ENCODE results near the gene ALDH1A3. TPM values are rescaled to one million over a fixed set of nuclear protein-coding genes. Genes with fewer than 3 reads are reported as not detected.

ALDH1A3 gene
- total RNA-seq, 1 experiment from 2014 or later, result 14.0 TPM

DNA sequence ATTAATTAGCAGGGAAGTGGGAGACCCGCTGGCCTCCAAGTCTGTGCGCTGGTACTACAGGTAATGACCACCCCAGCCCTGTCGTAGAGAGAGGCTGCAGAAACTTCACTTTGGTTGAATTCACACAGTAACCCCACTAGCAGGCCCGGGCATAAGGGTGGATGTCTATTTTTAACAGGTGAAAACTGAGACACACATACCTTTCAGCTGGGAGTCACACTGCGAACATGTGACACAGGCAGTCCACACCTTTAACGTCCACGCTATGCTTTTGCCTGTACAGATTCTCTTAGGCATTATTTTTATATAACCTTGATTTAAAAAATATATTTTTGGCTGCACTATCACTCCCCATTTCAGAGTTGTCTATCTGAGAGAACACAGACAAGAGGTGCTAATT is 43.4 kb downstream of the ALDH1A3 start:
- peaks cover 49% of the 10 kb centered on the region for H3K27me3 Mint-ChIP-seq (ENCODE audit: low read depth)
- POLR2A ChIA-PET, result interaction anchor here (0.6 kb wide), 1 partner anchor 57 kb away, joined by 9 read pairs; no protein-coding TSS in a partner anchor

DNA sequence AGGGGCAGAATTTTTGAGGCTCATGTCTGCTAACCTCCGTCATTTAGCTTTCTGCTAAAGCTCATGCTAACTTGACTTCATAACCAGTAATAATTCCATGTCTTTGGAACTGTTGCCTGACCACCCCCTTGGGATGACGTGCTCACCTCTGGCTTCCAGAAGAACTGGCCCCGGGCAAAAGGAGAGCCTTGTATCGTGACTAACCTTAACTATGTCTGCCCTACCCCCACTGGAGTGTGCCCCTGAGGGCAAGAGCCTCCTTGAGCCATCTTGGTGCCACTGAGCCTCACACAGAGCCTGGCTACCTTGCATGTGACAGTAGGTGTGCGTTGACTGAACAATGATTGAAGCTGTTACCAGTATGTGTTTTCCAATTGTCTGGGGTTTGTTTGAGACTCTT is 44.3 kb downstream of the ALDH1A3 start:
- CTCF ChIA-PET, result interaction anchor here (0.6 to 1.3 kb wide), 3 partner anchors 51 to 313 kb away, joined by 3 to 5 read pairs (median 3); no protein-coding TSS in a partner anchor
- Mint-ChIP-seq H3K4me3 (no peak overlapping the region), H3K9me3 (no peaks in the 10 kb centered on the region), H3K4me1 (peaks cover 7% of the 10 kb centered on the region), H3K36me3 (no peaks in the 10 kb centered on the region), H3K27ac (no peak overlapping the region), H3K27me3 (ENCODE audit: low read depth) (peaks cover 41% of the 10 kb centered on the region)
- DNase-seq (ENCODE audit: low spot score) (no peak), ATAC-seq (no peak)
- POLR2A ChIA-PET, result no interaction called here
- TF ChIP-seq GABPB1 (CRISPR knock-in tag; IDR thresholded peaks at IDR 0.05) (no peak), SOX15 (CRISPR knock-in tag; IDR thresholded peaks at IDR 0.05) (no peak), TEAD4 (CRISPR knock-in tag; IDR thresholded peaks at IDR 0.05) (no peak), CREM (CRISPR knock-in tag; IDR thresholded peaks at IDR 0.05) (no peak), RORB (CRISPR knock-in tag; IDR thresholded peaks at IDR 0.05) (no peak)
- TF ChIP-seq, protein P1, sequence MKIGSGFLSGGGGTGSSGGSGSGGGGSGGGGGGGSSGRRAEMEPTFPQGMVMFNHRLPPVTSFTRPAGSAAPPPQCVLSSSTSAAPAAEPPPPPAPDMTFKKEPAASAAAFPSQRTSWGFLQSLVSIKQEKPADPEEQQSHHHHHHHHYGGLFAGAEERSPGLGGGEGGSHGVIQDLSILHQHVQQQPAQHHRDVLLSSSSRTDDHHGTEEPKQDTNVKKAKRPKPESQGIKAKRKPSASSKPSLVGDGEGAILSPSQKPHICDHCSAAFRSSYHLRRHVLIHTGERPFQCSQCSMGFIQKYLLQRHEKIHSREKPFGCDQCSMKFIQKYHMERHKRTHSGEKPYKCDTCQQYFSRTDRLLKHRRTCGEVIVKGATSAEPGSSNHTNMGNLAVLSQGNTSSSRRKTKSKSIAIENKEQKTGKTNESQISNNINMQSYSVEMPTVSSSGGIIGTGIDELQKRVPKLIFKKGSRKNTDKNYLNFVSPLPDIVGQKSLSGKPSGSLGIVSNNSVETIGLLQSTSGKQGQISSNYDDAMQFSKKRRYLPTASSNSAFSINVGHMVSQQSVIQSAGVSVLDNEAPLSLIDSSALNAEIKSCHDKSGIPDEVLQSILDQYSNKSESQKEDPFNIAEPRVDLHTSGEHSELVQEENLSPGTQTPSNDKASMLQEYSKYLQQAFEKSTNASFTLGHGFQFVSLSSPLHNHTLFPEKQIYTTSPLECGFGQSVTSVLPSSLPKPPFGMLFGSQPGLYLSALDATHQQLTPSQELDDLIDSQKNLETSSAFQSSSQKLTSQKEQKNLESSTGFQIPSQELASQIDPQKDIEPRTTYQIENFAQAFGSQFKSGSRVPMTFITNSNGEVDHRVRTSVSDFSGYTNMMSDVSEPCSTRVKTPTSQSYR (CRISPR knock-in tag; IDR thresholded peaks at IDR 0.05), result no peak
- TF ChIP-seq, protein P2, sequence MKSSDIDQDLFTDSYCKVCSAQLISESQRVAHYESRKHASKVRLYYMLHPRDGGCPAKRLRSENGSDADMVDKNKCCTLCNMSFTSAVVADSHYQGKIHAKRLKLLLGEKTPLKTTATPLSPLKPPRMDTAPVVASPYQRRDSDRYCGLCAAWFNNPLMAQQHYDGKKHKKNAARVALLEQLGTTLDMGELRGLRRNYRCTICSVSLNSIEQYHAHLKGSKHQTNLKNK (CRISPR knock-in tag; IDR thresholded peaks at IDR 0.05), result no peak
- TF ChIP-seq, protein P3, sequence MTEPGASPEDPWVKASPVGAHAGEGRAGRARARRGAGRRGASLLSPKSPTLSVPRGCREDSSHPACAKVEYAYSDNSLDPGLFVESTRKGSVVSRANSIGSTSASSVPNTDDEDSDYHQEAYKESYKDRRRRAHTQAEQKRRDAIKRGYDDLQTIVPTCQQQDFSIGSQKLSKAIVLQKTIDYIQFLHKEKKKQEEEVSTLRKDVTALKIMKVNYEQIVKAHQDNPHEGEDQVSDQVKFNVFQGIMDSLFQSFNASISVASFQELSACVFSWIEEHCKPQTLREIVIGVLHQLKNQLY (CRISPR knock-in tag; IDR thresholded peaks at IDR 0.05), result no peak
- TF ChIP-seq, protein P4, sequence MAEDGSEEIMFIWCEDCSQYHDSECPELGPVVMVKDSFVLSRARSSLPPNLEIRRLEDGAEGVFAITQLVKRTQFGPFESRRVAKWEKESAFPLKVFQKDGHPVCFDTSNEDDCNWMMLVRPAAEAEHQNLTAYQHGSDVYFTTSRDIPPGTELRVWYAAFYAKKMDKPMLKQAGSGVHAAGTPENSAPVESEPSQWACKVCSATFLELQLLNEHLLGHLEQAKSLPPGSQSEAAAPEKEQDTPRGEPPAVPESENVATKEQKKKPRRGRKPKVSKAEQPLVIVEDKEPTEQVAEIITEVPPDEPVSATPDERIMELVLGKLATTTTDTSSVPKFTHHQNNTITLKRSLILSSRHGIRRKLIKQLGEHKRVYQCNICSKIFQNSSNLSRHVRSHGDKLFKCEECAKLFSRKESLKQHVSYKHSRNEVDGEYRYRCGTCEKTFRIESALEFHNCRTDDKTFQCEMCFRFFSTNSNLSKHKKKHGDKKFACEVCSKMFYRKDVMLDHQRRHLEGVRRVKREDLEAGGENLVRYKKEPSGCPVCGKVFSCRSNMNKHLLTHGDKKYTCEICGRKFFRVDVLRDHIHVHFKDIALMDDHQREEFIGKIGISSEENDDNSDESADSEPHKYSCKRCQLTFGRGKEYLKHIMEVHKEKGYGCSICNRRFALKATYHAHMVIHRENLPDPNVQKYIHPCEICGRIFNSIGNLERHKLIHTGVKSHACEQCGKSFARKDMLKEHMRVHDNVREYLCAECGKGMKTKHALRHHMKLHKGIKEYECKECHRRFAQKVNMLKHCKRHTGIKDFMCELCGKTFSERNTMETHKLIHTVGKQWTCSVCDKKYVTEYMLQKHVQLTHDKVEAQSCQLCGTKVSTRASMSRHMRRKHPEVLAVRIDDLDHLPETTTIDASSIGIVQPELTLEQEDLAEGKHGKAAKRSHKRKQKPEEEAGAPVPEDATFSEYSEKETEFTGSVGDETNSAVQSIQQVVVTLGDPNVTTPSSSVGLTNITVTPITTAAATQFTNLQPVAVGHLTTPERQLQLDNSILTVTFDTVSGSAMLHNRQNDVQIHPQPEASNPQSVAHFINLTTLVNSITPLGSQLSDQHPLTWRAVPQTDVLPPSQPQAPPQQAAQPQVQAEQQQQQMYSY (CRISPR knock-in tag; IDR thresholded peaks at IDR 0.05), result no peak

More for the DNA sequence above, 43.4 kb downstream of the ALDH1A3 start:
- DNase-seq (ENCODE audit: low spot score), result no peak
- TF ChIP-seq NR3C1 (CRISPR knock-in tag; conservative IDR thresholded peaks at IDR 0.05; ENCODE audit: low read depth) (no peak), EMX1 (CRISPR knock-in tag; IDR thresholded peaks at IDR 0.05) (no peak), JUN (CRISPR knock-in tag; IDR thresholded peaks at IDR 0.05) (no peak), RELA (CRISPR knock-in tag; IDR thresholded peaks at IDR 0.05; ENCODE audit: borderline replicate concordance) (no peak), NR1H2 (CRISPR knock-in tag; IDR thresholded peaks at IDR 0.05) (no peak), SP1 (CRISPR knock-in tag; conservative IDR thresholded peaks at IDR 0.05) (no peak)
- TF ChIP-seq, protein P5, sequence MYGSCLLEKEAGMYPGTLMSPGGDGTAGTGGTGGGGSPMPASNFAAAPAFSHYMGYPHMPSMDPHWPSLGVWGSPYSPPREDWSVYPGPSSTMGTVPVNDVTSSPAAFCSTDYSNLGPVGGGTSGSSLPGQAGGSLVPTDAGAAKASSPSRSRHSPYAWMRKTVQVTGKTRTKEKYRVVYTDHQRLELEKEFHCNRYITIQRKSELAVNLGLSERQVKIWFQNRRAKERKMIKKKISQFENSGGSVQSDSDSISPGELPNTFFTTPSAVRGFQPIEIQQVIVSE (CRISPR knock-in tag; IDR thresholded peaks at IDR 0.05; ENCODE audit: borderline replicate concordance), result no peak
- TF ChIP-seq, protein P6, sequence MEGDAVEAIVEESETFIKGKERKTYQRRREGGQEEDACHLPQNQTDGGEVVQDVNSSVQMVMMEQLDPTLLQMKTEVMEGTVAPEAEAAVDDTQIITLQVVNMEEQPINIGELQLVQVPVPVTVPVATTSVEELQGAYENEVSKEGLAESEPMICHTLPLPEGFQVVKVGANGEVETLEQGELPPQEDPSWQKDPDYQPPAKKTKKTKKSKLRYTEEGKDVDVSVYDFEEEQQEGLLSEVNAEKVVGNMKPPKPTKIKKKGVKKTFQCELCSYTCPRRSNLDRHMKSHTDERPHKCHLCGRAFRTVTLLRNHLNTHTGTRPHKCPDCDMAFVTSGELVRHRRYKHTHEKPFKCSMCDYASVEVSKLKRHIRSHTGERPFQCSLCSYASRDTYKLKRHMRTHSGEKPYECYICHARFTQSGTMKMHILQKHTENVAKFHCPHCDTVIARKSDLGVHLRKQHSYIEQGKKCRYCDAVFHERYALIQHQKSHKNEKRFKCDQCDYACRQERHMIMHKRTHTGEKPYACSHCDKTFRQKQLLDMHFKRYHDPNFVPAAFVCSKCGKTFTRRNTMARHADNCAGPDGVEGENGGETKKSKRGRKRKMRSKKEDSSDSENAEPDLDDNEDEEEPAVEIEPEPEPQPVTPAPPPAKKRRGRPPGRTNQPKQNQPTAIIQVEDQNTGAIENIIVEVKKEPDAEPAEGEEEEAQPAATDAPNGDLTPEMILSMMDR (IDR thresholded peaks at IDR 0.05), result no peak
- TF ChIP-seq, protein P7, sequence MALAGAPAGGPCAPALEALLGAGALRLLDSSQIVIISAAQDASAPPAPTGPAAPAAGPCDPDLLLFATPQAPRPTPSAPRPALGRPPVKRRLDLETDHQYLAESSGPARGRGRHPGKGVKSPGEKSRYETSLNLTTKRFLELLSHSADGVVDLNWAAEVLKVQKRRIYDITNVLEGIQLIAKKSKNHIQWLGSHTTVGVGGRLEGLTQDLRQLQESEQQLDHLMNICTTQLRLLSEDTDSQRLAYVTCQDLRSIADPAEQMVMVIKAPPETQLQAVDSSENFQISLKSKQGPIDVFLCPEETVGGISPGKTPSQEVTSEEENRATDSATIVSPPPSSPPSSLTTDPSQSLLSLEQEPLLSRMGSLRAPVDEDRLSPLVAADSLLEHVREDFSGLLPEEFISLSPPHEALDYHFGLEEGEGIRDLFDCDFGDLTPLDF (CRISPR knock-in tag; IDR thresholded peaks at IDR 0.05), result no peak
- TF ChIP-seq, protein P1 (CRISPR knock-in tag; IDR thresholded peaks at IDR 0.05), result no peak
- TF ChIP-seq, protein P8, sequence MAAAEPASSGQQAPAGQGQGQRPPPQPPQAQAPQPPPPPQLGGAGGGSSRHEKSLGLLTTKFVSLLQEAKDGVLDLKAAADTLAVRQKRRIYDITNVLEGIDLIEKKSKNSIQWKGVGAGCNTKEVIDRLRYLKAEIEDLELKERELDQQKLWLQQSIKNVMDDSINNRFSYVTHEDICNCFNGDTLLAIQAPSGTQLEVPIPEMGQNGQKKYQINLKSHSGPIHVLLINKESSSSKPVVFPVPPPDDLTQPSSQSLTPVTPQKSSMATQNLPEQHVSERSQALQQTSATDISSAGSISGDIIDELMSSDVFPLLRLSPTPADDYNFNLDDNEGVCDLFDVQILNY (CRISPR knock-in tag; IDR thresholded peaks at IDR 0.05), result no peak
- H3K9me3 Mint-ChIP-seq, result no peaks in the 10 kb centered on the region
- no peak overlapping the region for H3K27ac Mint-ChIP-seq
- H3K4me3 Mint-ChIP-seq, result no peak overlapping the region
- no peak for ATAC-seq
- no peaks in the 10 kb centered on the region for H3K36me3 Mint-ChIP-seq
- peaks cover 5% of the 10 kb centered on the region for H3K4me1 Mint-ChIP-seq
- CTCF ChIA-PET, result interaction anchor here (1.3 to 10.6 kb wide), 2 partner anchors 50 to 85 kb away, joined by 3 to 253 read pairs; no protein-coding TSS in a partner anchor
